GM10266 (cell line): ENCODE data around the gene DNA2.
"Not testable (repeated sequence)": the region's sequence is repeated elsewhere in the genome, so short reads cannot be mapped to it uniquely, and the experiment has no call there.

Experiments
- DNase-seq: peaks from one replicate; pipeline ENCODE4 v3.0.0; 2012; ENCODE audit errors: extremely low spot score
- TF ChIP-seq, protein P1 (sequence below): IDR thresholded peaks from 2 replicates; pipeline ENCODE4 v1.5.1; 2012; ENCODE audit warnings: mild to moderate bottlenecking, low read depth; ENCODE audit not compliant: control insufficient read depth, insufficient read depth; ENCODE audit errors: missing control alignments

Gene DNA2

DNA sequence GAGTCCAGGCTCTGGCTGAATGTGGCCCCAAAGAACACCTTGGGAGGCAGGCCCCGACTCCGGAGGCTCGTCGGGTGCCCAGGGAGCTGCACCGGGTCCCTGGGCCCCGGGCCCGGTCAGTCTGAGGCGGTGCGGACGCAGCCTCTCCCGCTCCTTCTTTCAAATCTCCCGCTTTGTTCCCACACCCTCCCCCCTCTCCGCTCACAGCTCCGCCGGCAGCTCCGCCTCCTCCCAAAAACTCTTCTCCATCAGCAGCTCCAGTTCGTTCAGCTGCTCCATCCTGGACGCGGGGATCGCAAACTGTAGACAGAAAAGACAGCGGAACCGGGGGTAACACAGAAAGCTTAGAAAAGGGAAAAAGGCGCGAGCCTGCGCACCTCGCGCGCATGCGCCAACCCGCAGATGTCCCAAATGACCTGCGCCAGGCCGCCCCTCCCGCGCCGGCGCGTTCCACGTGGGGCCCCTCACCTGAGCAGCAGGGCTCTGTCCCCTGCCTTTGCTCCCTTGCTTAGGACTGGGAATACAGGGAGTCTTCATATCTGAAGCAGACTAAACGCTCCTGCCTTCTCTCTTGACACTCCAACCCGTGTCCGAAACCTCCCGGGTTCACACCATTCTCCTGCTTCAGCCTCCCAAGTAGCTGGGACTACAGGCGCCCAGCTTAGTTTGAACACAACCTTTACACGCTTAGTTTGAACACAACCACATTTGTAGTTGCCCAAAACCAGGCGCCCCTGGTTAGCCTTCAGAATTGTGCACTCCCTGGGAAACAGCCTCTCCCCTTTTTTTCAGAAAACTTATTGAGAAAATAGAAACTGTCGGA, at the start of gene DNA2:
Gene DNA2 (minus strand): TSS at position 388 of the 823 bp plus-strand sequence. CDS start 109 bp downstream, at position 279.
- DNase-seq = peak; percentile 87
- TF ChIP-seq, protein P1, sequence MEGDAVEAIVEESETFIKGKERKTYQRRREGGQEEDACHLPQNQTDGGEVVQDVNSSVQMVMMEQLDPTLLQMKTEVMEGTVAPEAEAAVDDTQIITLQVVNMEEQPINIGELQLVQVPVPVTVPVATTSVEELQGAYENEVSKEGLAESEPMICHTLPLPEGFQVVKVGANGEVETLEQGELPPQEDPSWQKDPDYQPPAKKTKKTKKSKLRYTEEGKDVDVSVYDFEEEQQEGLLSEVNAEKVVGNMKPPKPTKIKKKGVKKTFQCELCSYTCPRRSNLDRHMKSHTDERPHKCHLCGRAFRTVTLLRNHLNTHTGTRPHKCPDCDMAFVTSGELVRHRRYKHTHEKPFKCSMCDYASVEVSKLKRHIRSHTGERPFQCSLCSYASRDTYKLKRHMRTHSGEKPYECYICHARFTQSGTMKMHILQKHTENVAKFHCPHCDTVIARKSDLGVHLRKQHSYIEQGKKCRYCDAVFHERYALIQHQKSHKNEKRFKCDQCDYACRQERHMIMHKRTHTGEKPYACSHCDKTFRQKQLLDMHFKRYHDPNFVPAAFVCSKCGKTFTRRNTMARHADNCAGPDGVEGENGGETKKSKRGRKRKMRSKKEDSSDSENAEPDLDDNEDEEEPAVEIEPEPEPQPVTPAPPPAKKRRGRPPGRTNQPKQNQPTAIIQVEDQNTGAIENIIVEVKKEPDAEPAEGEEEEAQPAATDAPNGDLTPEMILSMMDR = no peak

- DNase-seq = not testable (repeated sequence)
These were observed 46.8 kb upstream of the DNA2 start for GRCh38 chr10:68518609-68519008.

- no peak for DNase-seq
- TF ChIP-seq, protein P1 = no peak
These were observed 45.4 kb upstream of the DNA2 start for GRCh38 chr10:68517188-68517587.

DNA sequence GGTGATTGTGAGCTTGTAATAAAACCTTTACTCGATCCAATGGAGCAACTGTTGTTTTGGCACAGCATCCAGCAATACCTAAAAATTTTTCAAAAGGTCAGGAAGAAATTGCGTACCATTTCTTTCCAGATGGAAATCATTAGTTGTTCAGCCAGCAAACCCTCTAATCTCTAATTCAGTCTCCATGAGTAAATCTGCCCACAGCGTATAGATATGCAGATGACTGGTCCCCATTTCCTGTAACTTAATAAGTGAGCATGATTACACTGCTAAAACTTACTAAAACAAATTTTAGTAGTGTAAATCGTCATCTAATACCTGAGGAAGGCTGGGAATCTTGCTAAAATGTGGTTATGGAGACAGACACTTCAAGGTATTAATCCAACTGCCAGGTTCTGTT, 45.0 kb upstream of the DNA2 start:
- TF ChIP-seq, protein P1 = no peak
- DNase-seq = no peak

DNA sequence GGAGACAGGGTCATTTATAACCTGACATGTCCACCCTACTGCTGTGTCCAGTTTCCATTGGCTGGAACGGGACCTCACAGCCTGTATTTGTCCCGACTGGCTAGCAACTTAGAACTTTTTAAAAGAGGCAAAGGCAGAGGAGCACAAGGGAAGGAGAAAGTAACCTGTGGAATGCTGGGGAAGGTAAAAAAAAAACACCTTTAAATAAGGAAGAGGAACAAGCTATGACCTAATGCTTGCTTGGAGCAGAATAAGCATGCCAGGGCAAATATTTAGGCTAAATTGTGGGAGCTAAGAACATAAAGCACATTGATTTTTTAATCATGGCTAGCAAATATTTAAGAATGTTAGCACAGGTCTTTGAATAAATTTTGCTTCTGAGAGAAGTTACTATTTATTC, 44.4 kb upstream of the DNA2 start:
- not testable (repeated sequence) for DNase-seq

GRCh38 chr10:68508090-68508489, 36.3 kb upstream of the DNA2 start:
- TF ChIP-seq, protein P1 = no peak
- no peak for DNase-seq

GRCh38 chr10:68506411-68506810, 34.6 kb upstream of the DNA2 start:
- no peak for DNase-seq
- TF ChIP-seq, protein P1 = no peak

- DNase-seq = no peak
- TF ChIP-seq, protein P1 = no peak
These were observed 31.1 kb upstream of the DNA2 start for GRCh38 chr10:68502846-68503245.
